Ovary (tissue), 3 donors: ENCODE data around the gene RAB4A.

Experiments used
- POLR2A ChIP-seq: fragments of 450-650 bp; IDR thresholded peaks from one replicate; pipeline ENCODE4 v1.6.1; 2017; ENCODE audit warnings: antibody characterized with exemption, mild to moderate bottlenecking, moderate library complexity
- TF ChIP-seq, protein P1 (sequence below), 3 donors: fragments of 450-650 bp in 2 of 3; fragments of 200-600 bp in 1 of 3; IDR thresholded peaks; one replicate each; pipeline versions ENCODE4 v1.5.1 to v1.8.0; 2016 to 2022; ENCODE audit warnings: antibody characterized with exemption in 3 of 3, mild to moderate bottlenecking in 1 of 3
- donor health status: DM: no; HTN: no; CAD: no.

DNA sequence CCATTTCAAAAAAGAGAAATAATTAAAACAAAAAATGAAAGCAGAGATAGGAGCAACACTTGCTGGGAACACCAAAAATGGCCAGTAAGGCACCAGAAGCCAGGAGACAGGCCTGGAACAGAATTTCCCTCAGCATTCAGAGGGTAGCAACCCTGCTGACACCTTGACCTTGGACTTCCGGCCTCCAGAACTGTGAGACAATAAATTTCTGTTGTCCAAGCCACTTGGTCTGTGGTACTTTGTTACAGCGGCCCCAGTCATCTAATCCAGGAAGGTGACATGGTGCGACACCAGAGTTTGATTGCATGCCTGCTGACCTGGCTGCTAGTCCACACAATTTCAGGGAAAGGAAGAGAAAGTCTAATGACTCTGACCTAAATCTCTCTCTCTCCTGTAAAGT is 10.6 kb upstream of the RAB4A start:
- TF ChIP-seq, protein P1, sequence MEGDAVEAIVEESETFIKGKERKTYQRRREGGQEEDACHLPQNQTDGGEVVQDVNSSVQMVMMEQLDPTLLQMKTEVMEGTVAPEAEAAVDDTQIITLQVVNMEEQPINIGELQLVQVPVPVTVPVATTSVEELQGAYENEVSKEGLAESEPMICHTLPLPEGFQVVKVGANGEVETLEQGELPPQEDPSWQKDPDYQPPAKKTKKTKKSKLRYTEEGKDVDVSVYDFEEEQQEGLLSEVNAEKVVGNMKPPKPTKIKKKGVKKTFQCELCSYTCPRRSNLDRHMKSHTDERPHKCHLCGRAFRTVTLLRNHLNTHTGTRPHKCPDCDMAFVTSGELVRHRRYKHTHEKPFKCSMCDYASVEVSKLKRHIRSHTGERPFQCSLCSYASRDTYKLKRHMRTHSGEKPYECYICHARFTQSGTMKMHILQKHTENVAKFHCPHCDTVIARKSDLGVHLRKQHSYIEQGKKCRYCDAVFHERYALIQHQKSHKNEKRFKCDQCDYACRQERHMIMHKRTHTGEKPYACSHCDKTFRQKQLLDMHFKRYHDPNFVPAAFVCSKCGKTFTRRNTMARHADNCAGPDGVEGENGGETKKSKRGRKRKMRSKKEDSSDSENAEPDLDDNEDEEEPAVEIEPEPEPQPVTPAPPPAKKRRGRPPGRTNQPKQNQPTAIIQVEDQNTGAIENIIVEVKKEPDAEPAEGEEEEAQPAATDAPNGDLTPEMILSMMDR (IDR thresholded peaks at IDR 0.05) = no peak
- no peak for TF ChIP-seq POLR2A
